Activated T-helper 1 cell treated with anti-CD3 and anti-CD28 coated beads, Interleukin-2, amount 50 U/mL, for 16 hours (primary cell): ENCODE data around the gene F11.
"Not testable (repeated sequence)": the region's sequence is repeated elsewhere in the genome, so short reads cannot be mapped to it uniquely, and the experiment has no call there.

Experiments used
- DNase-seq, 2 donors: peaks; one replicate each; pipeline ENCODE4 v3.0.0-alpha.2; 2020; ENCODE audit warnings: low read depth in 1 of 2, low spot score in 1 of 2

F11 gene

DNA sequence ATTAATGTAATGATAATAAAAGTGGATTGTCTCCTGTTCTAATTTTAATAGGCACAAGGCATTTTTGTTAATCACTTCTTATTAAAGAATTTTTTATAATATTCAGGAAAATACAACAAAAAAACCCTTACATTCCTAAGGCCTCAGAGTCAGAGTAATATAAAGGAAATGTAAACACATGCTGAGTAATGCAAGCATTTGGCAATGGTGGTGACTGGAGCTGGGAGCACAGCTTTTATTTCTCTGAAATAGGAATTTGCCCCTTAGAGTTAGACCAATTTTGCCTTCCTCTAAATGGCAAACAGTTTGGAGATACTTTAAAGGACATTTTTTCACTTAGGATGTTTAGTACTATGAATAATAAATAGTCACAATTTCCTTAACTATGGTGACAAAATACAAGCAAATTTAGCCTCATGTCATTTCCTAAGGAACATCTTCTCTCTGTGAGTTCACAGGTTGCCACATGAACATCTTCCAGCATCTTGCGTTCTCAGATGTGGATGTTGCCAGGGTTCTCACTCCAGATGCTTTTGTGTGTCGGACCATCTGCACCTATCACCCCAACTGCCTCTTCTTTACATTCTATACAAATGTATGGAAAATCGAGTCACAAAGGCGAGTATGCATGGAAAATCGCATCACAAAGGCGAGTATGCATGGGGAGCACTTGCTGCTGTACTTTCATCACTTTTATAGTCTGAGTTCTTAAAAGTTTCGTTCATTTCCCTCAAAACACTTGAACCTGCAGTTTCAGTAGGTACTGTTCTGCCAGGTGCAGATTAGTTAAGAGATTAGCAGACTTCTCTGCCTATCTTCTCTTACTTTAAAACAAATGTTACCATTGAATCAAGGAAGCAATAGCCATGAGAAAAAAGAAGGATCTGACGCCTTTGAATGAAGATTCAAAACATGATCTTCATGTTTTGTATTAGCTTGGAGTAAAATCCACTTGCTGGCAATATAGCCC, 15.9 kb upstream of the F11 start:
- no peak for DNase-seq

DNA sequence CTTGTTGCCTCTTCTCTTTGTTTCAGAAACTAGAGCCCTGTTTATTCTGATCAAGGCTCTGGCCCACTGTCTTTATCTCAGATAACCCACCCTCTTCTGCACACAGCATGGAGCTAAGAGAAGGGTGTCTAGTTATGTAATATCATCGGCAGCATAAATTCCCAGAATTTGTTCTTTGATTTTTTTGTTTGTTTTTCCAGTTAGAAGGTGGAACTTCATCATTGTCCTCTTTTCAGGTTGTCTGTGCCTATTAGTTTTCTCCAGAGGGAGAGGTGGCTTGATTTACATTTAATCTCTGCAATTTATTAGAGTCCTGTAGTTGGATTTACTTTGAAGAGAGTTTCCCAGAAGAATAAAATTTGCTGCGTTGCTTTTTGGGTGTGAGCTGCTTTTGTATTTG, 15.2 kb upstream of the F11 start:
- DNase-seq: no peak

DNA sequence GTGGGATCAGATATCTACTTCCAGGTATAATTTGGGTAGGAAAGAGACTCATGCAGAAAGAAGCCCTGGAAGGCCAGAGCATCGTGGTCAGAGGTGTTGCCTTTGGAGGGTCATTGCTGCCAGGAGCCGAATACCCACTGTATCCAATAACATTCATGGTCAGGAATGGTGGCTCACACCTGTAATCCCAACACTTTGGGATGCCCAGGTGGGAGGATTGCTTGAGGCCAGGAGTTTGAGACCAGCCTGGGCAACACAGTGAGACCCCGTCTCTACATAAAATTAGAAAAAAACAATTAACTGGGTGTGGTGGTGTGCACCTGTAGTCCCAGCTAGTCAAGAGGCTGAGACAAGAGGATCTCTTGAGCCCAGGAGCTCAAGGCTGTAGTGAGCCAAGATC, 10.9 kb upstream of the F11 start:
- DNase-seq: no peak

DNA sequence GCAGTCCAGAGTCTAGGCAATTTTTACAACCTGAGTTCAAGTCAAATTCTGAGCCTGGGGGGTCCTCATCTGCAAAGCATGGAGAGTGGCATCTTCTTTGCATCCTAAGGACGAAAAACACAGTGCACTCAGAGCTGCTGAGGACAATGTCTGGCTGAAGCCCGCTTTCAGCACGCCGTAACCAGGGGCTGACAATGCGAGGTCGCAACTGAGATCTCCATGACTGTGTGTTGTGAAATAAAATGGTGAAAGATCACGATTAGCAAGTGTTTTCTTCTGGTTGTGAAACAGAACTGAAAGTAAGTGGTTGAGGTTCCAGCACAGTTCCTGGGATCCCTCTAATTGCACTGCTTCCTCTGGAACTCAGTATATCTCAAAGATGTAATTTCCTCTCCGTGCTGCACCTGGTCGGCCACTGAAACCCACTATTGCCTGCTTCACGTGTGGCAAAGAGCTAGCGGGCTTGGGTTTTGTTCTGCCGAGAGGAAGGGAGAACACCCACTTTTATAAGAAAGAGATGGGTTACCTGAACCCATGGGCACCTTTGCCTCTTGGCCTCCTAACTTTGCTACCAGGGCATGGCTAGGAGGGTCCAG, 7.7 kb upstream of the F11 start:
- no peak for DNase-seq

DNA sequence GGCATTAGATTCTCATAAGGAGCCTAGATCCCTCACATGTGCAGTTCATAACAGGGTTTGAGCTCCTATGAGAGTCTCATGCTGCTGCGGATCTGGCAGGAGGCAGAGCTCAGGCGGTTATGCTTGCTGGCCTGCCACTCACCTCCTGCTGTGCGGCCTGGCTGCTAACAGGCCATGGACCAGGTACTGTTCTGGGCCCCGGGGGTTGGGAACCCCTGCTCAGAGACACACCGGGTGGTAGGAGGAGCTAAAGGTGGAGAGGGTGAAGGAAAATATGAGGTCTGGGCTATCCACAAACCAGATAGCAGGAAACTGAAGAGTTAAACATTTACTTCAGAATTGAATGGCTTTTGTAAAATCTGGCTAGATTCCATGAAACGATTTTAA, 5.9 kb upstream of the F11 start:
- DNase-seq: no peak

DNA sequence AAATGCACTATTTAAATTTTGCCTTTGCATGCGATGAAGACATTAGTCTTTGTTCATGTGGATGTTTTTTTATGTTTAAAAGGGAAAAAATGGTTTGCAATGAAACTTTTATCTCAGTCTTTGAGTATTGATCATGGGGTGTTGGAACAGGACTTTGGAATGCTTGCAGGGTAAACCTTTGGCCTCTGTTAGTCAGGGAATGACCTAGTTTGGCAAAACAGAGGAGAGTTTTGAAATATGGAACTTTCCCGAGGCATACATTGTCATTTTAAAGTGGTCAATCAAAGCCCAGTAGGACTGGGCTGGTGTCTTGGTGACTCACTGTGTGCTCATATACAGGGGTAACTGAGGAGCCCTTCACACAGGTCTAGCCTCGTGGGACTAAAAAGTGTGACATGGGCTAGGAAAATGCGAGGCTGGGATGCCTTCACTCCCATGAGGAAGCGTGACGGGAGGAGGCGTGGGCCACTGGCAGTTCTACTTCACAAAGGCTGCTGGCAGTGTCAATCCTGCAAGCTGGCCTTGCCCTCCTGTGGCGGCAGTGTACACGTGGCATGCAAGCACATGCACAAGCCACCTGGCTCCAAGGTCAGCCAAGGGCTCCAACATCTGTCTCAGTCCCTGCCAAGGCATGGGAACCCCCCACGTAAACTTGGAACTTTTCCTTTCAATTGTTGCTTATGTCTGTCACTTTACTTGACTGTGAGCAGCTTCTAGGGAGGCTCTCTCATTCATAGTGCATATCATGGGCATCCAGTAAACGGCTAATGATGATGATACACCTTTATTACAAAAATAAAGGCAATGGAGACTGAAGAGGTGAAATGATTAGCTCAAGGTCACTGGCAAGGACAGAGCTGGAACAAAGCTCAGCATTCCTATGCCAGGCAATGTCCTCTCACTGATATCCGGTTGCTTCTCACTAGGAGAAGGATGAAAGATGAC, 5.2 kb upstream of the F11 start:
- no peak for DNase-seq

DNA sequence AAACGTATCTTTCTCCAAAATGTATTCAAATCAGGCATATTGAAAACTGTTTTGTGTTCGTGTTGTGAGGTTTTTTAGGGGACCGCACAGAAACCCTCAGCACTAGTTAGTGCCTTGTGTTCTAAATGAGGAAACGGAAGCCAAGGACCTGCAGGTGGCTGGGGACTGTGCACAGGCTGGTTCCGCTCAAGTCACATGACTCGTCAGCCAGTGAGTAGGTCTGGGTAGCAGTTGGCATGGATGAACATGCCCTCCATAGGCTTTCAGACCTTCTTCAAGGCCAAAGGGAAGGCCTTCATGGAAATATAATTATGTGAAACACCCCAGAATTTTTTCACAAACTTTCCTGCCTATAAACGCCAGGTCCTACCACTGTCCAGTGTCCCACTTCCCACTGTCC, 1.3 kb upstream of the F11 start:
- no peak for DNase-seq

DNA sequence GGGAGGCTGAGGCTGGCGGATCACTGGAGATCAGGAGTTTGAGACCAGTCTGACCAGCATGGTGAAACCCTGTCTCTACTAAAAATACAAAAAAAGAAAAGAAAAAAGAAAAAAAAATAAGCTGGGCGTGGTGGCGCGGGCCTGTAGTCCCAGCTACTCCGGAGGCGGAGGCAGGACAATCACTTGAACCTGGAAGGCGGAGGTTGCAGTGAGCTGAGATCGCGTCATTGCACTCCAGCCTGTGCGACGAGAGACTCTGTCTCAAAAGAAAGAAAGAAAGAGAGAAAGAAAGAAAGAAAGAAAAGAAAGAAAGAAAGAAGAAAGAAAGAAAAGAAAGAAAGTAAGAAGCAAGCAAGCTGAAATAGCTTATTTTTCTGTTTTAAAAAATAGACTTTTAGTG, 739 bp upstream of the F11 start:
- DNase-seq: not testable (repeated sequence)

DNA sequence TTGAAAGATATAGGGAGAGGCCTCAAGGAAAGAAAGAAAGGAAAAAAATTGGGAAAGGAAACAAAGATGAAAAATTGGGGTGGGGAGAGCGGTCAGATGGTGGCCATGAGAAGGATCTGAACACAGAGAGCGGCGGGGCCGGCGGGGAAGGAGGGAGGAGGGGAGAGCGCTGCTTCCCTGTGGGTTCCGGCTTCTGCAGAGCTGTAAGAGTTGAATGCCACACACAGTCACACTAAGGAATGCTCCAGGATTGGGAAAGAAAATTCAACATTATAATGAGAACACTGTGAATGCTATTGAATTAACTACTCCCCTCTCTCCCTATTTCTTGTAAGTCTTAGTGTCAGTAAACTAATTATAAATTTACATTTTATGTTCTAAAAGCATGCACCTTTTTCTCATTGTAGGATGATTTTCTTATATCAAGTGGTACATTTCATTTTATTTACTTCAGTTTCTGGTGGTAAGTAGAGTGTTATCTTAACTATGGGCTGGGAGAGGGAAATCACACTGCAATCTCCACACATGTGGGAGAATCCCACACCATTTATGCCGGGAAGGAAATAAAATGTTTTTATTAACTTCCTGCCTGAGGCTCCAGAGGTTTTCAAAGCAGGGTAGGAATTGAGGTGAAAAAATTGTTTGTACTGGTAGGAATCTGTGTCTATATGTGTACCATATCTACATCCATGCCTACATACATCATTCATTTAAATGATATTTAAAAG, 904 bp downstream of the F11 start:
- DNase-seq: no peak

DNA sequence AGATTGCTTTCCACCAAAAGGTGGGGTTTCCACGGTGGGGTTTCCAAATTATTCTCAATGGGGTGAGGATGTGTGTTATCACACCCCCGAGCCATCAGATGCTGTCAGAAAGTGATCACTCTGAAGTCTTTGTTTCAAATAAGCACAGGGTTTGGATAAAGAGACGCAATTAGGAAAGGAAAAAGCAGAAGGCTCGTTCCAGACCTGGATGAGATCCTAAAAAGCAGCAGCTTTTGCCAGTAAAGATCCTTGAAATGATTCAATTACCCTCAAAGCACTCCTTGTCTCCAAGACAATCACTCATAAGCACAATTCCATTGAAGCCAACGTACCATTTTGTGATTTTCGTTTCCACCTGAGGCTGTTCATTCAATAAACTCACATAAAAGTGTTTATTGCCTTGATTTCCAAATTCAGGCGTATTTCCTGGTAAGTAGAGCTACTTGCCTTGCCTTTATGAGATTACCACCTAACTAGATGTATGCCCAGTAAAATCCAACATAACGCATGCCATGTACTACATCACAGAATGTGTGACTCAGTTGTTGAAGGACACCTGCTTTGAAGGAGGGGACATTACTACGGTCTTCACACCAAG, 5.2 kb downstream of the F11 start:
- DNase-seq: no peak

DNA sequence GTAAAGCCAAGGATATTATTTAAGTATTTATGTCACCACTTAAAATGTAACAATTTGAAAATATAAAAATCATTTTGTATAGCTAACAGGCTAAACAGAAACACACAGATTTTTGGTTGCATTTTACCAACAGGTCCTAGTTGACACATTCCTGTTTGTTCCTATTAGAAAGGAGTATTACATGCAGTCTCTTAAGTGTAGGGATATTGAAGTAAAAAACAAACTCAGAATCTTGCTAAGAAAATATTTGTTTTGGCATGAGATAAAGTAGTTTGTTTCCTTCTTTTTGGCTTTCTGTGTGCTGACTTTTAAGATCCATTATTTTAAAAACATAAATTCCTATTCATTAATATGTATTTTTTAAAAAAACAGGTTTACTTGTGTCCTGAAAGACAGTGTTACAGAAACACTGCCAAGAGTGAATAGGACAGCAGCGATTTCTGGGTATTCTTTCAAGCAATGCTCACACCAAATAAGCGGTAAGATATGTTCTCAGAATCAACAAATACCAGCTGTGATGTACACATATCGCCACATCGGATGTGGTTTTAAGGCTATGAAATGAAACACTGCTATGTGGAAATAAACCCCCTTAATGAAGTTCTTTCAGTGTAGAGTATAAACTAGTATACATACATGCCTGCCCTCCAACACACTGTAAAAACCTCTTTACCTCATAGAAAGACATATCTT, 6.9 kb downstream of the F11 start:
- no peak for DNase-seq

DNA sequence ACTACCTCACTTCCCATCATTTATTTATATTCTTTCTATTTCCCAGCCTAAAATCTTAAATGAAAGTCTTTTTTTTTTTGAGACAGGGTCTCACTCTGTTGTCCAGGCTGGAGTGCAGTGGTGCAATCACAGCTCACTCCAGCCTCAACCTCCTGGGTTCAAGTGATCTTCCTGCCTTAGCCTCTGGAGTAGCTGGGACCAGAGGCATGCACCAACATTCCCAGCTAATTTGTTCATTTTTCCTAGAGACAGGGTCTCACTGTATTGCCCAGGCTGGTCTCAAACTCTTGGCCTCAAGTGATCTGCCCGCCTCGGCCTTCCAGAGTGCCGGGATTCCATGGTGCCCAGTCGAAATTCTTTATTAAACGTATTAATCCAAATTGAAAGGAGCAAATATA, 7.4 kb downstream of the F11 start:
- DNase-seq: not testable (repeated sequence)

DNA sequence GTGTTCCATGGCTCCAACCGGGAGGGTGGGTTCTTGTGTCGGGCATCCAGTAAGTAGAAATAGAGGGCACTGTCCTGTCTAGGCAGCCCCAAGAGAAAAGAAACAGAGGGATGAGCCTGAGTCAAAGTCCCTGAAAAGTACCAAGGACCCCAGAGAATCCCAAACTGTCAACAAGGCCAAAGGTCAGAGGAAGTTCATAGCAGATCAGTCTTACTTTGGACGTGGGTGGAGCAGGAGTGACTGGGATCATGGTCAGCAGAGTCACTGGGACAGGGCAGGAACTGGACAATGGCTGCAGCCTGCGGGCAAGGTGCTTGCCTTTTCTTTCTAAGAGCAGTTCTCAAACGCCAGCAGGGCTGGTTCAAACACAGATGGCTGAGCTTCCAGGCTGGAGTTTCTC, 17.3 kb downstream of the F11 start:
- no peak for DNase-seq

DNA sequence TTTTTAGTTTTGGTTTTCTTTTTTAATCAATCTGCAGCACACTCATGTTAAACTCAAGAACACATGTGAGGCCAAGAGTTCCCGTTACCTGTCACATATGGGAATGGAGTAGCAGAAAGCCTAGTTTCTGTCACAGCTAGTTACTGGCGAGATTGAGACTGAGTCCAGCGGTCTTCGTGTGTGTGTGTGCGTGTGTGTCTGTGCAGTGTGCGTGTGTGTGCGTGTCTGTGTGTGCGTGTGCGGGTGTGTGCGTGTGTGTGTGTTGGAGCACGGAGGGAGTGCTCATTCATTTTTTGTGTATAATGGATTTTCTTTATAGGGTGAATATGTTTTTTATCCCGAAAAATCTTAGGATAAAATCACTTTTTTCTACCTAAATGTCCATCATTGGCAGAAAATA, 19.2 kb downstream of the F11 start:
- DNase-seq: no peak

DNA sequence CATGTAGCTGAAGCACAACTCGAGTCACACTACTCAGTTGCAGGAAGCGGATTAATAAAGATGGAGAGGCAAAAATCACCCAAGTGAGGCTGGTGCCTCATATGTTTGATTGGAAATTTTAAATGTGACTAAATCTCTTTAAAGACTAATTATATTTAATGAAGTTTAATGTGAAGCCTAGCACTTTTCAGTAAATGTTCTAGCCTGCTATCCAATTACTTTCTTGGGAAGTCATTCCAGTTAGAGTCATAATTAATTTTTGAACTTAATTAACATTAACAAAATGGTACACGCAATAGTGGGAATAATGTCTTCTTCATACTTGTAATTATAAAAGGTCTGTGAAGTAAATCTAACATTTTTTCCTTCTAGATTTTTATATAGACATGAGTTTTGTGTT, 20.6 kb downstream of the F11 start:
- DNase-seq: no peak

DNA sequence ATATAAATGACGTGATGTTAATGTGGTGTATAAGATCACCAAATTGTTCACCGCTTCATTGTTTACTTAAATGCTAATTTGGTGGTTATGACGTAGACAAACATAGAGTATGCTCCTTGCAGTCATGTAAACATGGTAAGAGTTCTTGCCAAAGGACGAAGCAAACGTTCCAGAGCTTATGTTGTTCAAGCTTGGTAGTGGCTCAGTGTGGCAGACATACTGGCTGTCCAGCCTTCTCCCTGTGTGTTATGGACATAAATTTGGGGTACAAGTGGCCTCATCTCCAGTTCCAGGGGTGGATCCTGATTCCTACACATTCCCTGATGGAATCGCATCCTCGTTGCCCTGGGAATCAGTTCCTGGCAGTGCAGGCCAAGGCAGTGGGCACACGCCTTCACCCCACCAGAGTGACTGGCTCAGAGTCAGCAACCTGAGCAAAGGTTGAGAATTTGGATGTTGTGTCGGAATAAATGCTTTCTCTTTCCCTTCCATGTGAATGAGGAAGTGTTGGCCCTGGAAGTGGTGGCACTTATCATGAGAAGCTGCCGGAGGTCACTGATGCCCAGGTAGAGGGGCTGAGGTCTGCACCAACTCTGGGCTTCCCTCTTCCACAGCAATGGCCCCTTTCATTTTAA, 25.4 kb downstream of the F11 start:
- no peak for DNase-seq

DNA sequence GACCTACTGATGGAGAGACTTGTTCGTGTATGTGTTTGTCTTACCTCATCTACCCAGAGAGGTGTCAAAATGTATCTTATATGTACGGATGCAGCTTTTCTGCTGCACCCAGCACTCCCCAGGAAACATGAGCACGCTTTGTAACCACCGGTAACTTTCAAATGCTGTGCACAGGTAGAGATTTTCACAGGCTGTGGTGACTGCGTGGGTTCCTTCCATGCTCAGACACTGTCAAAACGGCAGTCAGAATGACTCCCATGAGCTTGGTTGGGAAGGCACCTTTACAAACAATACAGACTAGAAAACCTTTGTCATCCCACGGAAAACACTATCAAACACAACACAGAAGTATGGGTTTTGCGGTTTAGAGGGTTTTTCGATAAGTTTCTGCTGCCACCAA, 28.2 kb downstream of the F11 start:
- no peak for DNase-seq

DNA sequence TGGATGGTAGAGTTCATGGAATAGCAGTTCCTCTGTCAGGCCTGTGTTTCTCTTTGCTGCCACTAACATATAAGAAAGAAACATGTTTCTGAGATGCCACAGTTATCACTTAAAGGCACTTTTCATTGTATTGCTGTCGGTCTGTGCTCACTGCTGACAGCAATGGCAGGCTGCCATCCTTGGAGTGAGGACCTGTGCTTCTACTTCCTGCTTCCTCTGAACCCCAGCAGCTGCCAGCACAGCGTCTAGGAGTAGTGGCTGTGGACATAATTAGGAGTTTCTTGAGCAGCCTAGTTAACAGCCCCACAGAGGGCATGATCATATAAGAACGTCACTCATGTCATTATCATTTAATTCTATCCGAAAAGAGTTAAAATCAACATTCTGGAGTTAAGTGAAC, 30.5 kb downstream of the F11 start:
- no peak for DNase-seq

DNA sequence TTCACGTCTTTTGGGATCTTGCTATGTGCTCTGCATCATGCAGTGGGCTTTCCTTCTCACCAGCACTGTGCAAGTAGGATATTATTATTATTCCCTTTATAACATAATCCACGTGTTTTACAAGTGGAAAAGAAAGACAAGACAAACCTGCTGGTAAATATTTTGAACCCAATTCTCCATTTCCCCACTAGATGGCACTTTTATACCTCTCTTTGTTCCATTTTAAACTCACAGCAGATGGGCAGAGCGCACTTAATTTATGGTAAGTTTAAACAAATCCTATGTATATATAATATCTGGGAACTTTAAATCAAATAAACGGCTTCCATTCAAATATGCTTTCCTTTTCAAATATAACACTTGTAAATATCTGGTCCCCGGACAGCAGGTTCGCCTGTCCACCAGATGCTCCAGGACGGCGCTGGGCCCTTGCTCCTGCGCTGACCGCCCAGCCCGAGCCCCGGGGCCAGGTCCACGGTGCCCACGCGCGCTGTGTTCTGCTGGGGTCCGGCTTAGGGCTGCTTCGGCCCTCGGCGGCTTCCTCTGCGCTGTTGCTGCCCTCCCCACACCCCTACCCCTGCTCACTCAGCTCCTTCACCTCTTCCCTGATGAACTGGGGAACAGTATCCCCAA, 31.1 kb downstream of the F11 start:
- DNase-seq: no peak
